Activated CD8-positive, alpha-beta memory T cell treated with anti-CD3 and anti-CD28 coated beads, Interleukin-2, amount 50 U/mL, for 24 hours (primary cell): ENCODE results near the gene LRRC73.
"Not testable (repeated sequence)": the region's sequence is repeated elsewhere in the genome, so short reads cannot be mapped to it uniquely, and the experiment has no call there.

Source experiments
- DNase-seq: peaks from one replicate; pipeline ENCODE4 v3.0.0-alpha.2; 2020; ENCODE audit errors: extremely low read depth

LRRC73 gene

DNA sequence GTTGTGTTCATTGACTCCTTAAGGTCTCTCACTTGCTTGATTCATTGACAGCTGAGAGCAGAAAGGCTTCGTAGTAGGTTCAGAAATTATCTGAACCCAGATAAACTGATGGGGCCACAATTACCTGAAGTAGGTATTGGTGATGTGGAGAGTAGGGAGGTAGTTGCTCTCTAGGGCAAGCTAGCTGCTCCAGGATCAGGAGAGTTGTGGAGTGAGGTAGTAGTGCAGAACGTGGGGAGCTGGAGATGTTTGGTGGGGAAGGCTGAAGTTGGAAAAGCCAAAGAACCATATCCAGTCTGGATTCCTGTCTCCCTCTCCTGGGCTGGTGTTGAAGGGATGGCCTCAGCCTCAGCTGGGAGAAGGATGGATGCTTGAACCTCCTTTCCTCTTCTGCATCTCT, 16.9 kb downstream of the LRRC73 start:
- no peak for DNase-seq

DNA sequence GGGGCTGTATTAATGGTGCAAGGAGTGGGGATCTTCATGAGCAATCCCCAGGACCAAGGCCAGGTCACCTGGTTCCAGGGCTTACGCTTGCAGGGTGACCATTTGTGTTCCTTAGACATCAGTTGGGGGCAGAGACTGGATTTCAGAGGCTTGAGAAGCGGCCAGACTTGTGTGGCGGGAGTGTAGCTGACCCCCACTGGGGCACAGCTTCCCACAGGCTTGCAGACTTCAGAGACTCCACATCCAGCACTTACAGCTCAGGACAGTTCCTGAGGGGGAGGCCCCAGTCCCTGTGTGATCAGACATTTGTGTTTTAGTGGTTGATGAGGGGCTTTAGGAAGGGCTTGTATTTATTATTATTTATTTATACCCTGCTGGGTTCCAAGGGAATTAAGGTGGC, 17.5 kb downstream of the LRRC73 start:
- no peak for DNase-seq

DNA sequence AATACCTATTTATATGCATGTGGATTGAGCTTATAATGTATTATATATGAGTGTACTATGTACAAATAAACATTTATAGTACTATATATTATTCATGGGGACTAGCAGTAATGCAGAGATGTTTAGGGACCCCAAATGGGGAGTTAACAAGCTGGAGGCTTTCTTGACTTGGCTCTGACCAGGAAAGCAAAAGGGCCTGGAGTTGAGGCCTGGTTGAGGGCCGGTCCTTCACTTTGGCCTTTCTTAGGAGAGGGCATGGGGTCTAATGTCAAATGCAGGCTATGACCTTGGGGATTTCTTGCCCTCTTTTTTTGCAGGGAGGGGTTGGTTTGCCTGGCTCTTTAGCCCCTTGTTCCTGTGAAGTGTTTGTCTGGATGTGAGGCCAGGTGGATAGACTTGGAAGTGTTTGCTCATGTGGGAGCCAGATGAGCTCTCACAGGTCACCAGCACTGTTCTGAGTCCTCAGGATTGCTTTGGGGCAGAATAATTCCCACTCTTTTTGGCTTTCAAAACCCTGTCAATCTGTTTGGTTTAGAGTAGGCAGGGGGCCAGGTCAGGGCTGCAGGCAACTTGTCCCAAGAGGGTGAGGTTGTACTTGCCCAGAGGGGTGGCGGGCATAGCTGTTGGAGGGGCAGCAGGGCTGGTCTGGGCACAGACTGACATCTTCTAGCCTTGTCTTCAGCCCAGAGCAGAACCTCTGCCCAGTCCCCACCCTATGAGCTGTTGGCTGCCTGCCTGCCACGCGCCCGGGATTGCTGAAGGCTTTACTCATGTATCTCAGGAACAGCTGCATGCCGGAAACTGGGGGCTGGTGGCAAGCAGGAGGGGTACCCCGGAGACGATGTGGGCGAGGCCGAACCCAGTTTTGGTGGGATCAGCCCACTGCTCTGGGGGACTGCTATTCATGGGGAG, 18.1 kb downstream of the LRRC73 start:
- DNase-seq, result no peak

DNA sequence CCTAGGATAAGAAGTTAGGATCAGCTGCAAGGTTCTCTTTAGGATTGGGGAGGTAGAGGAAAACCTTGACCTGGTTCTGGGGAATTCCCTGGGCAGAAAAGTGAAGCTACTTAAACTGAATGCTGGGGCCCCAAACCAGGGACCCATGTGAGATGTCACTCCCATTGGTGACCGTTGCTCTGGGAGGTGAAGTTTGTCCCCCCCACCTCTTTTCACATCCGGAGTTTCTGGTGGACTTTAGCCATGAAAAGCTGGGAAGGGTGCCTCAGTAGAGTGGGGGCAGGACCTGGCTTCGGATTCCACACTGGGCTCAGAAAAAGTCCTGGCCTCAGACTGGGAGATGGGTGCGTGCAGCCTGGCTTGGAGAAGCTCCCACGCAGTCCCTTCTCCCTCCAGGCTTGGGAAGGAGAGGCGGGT, 19.6 kb downstream of the LRRC73 start:
- DNase-seq, result no peak

DNA sequence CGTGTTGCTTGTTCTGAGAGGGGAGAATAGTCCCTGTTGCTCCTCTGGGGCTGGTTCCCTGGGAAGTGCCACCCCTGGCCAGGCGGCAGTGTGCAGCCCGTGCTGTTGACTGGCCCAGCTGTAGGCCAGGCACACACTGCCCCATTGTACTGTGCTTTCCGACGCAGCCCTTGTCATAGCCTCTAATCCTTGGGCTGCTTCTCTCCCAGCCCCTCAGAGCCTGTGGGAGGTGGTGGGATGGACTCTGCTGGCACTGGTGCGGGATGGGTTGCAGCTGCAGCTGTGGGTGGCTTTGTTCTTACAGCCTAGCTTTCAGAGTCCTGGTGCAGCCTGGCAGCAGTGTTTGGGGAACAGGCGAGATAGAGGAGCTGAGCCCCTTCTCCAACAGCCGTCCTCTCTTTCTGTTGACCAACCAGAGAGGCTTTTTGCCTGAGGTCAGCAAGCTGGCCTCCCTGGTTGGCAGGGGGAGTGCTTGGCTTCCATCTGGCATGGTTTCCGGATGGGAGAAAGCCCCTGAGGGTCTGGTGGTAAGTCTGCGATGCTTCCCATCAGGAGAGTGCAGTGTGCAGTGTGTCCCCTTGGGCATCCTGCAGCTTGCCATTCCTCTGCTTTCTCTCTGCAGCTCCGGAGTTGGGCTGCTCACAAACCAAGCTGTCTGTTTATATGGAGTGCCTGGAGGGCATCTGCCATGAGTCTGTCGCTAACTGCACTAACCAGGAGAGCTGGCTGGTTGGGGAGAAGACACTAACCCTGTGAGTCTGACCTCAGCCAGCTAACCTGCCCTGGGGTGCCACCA, 20.7 kb downstream of the LRRC73 start:
- DNase-seq, result no peak

DNA sequence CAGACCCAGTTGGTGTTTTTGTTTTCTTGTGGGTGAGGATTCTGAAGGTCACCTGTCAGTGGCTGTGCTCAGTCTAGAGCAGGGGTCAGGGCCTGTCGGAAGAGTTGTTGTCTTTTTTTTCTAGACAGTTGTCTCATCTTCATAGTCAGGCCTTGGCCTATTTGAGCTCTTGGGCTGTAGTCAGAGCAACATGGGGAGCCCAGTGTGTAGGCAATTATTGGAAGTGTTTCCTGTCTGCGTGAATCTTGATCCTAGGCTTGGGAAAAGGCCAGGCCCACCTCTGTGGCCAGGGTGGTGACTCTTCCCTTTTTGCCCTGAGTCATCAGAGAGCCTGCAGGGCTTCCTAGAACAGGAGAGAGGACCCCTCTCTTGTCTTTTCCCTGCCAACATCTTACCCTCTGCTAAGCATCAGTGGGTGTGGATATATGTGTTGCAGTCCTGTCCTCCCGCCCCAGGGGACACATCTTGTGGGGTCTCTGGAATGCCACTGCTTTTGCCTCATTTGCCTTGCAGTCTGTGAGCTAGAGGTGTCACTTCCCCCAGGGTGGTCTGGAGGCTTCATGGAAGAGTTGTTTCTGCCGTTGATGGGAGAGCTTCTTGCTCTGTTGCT, 21.4 kb downstream of the LRRC73 start:
- DNase-seq, result no peak

DNA sequence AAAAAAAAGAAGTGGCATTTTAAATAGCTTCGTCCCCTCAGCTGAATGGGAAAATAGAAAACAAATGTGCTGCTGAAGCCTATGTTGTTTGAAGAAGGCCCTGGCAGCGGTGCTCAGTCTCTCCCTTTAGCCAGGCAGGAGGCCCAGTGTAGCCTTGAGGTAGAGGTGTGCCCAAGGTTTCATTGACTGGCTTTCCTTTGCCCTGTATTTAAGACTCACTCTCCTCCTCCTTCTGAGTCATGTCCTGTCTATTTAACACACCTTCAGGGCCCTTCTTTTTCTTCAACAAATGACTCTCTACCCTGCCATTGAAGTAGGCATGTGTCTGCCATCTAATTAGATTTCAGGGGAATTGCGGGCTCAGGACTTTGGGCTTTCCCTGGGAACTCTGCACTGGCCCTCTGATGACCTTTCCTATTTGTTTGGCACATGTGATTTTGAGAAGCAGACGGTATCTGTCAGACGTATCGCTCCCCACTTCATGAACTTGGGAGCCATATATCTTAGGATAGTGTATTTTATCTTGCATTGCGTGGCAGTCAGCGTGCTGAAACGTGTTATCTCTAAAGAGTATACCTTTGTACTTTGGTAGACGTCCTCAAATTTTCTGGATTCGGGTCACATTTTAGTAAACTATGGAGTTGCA, 28.4 kb downstream of the LRRC73 start:
- no peak for DNase-seq

DNA sequence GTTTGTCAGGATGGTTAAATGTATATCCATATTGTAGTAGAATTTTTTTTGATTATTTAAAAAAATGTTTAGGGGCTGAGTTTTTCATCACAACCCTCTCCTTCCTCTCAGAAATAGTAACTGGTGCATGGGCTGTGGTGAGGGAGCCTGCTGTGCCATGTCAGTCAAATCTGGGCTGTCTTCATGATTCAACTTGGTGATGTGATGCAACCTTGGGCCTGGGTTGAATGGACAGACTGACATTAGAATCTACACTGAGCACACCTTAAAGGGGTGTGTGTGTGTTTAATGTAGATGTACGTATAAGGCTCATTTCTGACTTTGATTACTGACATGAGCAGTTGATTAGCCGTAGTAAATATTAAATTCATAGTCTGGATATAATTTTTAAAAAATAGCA, 29.1 kb downstream of the LRRC73 start:
- DNase-seq, result no peak

DNA sequence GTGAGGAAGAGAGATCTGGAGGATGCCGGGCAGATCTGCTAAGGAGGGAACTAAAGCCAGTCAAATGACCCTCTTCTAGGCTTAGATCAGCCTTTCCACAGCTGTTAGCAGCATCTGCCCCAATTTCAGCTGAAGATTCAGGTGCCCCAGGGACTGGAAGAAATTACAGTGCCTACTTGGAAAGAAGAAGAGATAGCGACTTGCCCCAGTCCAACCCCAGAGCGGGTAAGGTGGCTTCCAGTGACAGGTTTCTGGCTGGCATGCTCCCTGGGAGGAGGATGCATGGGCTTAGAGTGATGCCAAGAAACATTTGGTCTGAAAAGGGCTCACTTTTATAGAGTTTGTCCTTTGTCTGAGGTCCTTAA, 32.2 kb downstream of the LRRC73 start:
- no peak for DNase-seq

DNA sequence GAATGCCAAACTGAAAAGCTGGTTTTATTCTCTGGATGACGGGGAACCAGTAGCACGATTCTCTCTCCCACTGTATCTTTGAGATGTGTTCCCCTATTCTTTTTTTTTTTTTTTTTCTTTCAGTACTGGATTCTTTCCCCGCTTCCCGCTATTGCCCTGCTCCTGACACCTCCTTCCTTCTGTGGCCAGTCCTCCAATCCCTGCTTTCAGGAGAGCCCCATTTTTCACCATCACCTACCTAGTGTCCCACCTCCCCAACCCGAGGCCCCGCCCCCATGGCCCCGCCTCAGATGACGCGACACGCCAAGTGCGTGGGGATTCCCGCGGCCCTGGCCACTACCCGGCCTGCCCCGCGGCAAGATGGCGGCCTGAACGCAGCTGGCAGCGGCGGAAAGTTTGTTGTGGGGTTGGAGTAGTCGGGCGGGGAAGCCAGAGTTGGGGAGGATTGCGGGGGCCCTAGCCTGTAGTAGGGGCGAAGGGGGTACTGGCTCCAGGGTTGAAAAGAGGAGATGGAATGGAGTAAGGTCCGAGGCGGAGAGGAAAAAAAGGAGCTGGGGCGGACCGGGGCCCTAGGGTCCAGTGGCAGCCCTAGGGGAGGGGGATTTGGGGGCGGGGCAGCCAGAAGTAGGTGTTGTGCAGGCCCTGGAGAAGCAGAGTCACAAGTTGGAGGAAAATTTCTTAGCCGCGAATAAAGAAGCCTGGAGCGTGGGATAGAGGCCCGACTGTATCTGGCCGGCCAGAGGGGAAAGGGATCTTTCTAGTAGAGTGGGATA, 32.7 kb downstream of the LRRC73 start, which contains the start of gene TJAP1:
Gene TJAP1, plus strand, starts transcription at position 336 of the 773 bp plus-strand sequence. CDS start 21,432 bp downstream, outside the sequence.
- peak; percentile 90 for DNase-seq

DNA sequence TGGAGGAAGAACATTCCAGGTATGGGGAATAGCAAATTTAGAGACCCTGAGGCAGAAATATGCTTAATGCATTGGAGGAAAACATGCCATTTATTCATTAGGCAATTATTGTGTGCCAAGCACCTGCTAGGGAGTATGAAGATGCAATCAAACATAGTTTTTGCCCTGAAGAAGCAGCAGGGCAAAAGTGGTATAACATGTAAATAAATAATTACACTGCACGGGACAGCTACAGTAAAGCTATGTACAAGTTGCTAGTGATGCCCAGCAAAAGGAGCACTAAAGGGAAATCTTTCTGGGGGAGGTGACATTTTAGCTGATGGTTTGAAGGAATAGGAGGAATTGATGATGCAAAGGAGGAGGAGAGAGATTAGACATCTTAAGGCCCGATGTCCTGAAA, 33.4 kb downstream of the LRRC73 start:
- DNase-seq, result no peak

DNA sequence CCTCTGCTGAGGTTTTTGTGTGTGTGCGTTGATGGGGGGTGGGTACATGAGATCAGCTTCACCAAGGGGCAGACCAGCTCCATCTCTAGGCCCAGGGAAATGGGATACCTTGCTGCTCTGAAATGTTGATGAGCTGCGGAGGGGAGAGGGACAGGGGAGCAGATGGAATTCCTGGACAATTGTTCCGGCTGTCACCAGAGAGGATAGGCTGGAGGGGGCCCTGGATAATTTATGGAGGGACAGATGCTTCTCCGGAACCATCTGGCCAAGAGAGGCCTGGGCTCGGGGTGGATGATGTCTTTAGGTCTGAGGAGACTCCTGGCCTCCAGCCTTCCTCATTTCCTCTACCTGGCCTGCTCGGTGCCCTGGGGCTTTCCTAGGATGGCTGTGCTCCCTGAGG, 34.6 kb downstream of the LRRC73 start:
- no peak for DNase-seq

DNA sequence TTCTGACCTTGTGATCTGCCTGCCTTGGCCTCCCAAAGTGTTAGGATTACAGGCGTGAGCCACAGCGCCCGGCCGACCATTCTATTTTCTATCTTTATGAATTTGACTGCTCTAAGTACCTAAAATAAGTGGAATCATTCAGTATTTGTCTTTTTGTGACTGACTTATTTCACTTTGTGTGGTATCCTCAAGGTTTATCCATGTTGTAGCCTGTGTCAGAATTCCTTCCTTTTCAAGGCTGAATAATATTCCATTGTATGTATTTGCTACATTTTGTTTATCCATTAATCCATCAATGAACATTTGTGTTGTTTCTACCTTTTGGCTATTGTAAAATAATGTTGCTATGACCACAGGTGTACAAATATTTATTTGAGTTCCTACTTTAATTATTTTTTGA, 37.6 kb downstream of the LRRC73 start:
- DNase-seq, result no peak

DNA sequence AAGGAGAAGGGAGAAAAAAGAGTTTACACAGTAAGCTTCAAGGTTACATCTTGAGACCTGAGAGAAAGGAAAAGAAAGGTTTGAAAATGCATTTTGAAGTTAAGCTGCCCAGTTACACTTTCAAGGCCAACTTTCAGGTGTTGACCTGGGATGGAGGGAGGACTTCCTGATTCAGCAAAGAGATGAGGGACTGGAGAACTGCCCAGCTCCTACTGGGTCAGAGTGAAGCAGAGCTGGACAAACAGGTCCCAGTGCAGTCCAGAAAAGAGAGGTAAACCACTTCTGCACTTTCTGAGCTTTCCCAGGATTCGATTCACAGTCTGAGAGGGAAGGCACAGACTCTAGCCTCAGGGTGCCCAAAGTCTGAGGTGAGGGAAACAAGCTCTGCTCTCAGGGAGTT, 38.7 kb downstream of the LRRC73 start:
- no peak for DNase-seq

DNA sequence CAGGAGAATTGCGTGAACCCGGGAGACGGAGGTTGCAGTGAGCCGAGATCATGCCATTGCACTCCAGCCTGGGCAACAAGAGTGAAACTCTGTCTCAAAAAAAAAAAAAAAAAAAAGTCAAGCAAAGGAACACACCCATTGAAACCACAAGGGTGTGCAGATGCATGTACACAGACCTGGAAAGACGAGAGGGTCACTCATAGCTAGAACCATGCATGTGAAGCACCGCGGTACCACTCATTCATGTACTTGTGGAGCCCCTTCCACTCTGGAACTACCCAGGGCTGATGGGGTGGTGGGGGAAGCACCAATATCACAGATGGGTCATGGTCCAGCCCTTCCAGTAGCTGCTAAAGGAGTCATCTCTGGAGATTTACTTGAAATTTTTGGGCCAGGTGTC, 40.2 kb downstream of the LRRC73 start:
- DNase-seq, result no peak

DNA sequence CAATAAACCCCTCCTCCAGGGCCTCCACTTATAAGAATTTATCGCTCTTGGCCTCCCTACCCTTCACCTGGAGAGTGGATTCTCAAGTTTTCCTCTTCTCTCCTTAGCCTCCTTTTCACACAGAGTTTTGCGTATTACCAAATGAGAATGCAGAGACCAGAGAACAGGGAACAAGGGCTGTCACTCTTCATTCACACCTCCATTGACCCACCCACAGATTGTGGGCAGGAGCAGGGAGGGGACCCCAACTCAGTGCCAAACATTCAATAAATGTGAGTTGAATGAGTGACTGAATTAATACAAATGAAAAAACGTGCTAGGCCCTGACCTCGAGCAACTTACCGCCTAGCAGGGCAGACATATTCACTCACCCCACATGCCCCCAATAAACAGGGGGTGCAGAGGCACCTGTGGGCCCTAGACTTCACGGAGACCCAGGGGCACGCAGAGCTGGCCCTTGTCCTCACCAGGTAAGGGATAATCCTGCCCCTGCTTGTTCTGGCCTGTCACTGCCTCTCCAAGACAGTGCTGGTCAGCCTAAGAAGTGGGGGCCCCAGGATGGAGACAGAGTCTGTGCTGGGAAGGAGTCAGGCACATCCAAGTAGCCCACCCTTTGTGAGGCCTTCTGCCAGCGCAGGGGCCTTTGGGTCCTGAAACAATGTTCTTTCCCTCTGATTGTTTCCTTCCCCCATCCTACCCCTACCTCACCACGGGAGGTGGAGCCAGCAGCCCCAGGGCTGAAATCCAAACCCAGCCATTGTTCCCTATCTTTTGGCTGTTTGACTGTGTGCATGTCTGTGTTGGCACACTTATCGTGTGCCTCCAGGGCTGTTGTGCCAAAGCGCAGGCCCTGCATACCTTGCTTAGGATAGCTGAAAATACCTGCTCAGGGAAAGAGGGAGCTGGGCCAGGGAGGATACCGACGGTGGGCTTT, 41.1 kb downstream of the LRRC73 start:
- no peak for DNase-seq

DNA sequence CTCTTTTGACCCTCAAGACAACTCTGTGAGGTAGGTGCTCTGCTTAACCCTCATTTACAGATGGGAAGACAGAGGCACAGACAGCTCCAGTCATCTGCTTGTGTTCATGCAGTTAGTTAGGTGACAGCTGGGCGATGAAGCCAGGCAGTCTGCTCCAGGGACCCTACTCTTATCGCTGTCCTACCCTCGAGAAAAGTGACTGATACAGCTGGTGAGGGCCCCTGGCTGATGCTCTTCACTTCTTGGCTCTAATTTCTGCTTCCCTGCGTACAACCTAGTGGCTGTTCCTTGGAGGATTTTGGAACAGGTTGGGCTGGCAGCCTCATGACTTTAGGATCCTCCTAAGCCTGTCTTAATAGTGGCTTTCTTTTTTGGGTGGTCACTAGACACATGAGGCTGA, 41.9 kb downstream of the LRRC73 start:
- no peak for DNase-seq

DNA sequence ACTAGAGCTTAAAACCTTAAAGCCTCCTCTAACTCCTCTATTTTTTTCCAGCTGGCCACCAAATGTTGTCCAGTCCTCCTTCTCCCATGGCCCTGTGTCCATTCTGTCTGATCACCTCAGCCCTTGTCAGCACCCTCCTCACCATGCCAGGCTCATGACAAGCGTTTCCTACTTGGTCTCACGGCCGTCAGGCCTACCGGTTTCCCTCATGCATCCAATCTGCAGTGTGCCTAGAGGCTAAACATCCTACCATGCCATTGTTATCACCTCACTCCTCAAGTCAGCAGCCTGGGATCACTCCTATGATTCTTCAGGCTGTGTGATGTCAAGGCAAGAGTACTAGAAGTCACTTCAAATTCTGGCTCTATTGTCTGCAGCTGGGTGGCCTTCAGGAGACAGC, 42.4 kb downstream of the LRRC73 start:
- no peak for DNase-seq

DNA sequence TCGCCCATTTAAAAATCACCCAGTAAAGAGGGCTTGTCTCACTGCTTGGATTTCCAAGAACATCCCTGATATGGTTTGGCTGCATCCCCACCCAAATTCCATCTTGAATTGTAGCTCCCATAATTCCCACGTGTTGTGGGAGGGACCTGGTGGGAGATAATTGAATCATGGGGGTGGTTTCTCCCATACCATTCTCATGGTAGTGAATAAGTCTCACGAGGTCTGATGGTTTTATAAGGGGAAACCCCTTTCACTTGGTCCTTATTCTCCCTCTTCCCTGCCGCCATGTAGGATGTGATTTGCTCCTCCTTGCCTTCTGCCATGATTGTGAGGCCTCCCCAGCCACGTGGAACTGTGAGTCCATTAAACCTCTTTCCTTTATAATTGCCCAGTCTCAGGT, 42.9 kb downstream of the LRRC73 start:
- DNase-seq, result not testable (repeated sequence)

DNA sequence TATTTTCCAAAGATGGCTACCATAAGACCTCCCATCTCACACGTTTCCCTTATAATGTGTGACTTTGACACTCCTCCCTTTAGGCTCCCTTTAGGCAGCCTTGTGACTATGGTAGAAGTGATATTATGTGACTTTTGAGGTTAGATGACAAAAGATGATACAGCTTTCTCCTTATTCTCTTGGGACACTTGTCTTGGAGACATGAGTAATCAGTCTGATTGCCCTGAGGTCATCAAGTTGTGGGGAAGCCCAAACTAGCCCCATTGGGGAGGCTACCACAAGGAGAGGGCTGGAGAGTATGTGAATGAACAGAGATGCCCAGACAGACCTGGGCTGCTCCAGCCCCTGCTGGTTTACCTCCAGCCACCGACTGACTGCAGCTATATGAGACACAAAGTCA, 44.2 kb downstream of the LRRC73 start:
- DNase-seq, result no peak
